IMR-90 (cell line): ENCODE measurements around the gene GLUD1. TPM values are rescaled to one million over a fixed set of nuclear protein-coding genes. Genes with fewer than 3 reads are reported as not detected.
"Not testable (repeated sequence)": the region's sequence is repeated elsewhere in the genome, so short reads cannot be mapped to it uniquely, and the experiment has no call there.

Experiments
- ATAC-seq: fragments of 200-7000 bp; cut with Tn5 transposase; 2 replicates; pipeline ENCODE4 v1.9.1; 2020; ENCODE audit warnings: low read depth, mild to moderate bottlenecking, moderate library complexity
- BruUV-seq: library from RNA; stranded (reverse); fragments of 400-500 nt; replicated peaks from 2 replicates; lab custom pipeline; 2021; lab: Mats Ljungman, UMichigan
- CTCF ChIA-PET: fragments of 300-600 bp; formaldehyde crosslinking; extraction: SDS; loops from one replicate; lab custom pipeline; 2021; ENCODE audit warnings: antibody characterized with exemption; lab: Yijun Ruan, JAX
- POLR2A ChIA-PET: fragments of 300-600 bp; sonication (Branson Sonifier 250); formaldehyde crosslinking; loops from one replicate; lab custom pipeline; 2022; ENCODE audit warnings: antibody characterized with exemption; ENCODE audit not compliant: unreplicated experiment; lab: Charles Lee
- DNase-seq: peaks from one replicate; pipeline ENCODE4 v3.0.0; 2013
- H2AFZ ChIP-seq: replicated peaks from 2 replicates; pipeline ENCODE3; 2013; ENCODE audit warnings: low read length, mild to moderate bottlenecking; ENCODE audit not compliant: poor library complexity
- H2AK5ac ChIP-seq: 2 replicates; pipeline ENCODE4 v1.6.1; 2013; ENCODE audit warnings: low read depth, low read length, inconsistent platforms
- H2AK9ac ChIP-seq: replicated peaks from 2 replicates; pipeline ENCODE3; 2013; ENCODE audit warnings: mild to moderate bottlenecking, low read depth, low read length, moderate library complexity; ENCODE audit not compliant: poor library complexity
- H2BK120ac ChIP-seq: 2 replicates; pipeline ENCODE4 v1.6.1; 2013; ENCODE audit warnings: low read depth, low read length, inconsistent platforms
- H2BK15ac ChIP-seq: 3 replicates; pipeline ENCODE4 v1.6.1; 2013; ENCODE audit warnings: low read depth, low read length, inconsistent platforms
- H2BK20ac ChIP-seq: 2 replicates; pipeline ENCODE4 v1.6.1; 2013; ENCODE audit warnings: low read depth, mild to moderate bottlenecking, inconsistent platforms, low read length, moderate library complexity
- H2BK5ac ChIP-seq: 2 replicates; pipeline ENCODE4 v1.6.1; 2013; ENCODE audit warnings: mild to moderate bottlenecking, low read depth, low read length, inconsistent platforms; ENCODE audit not compliant: poor library complexity, severe bottlenecking
- H3K14ac ChIP-seq: replicated peaks from 2 replicates; pipeline ENCODE4 v1.6.1; 2013; ENCODE audit warnings: low read depth, low read length, inconsistent platforms
- H3K18ac ChIP-seq: 2 replicates; pipeline ENCODE4 v1.6.1; 2013; ENCODE audit warnings: low read depth, low read length, control low read depth
- H3K23ac ChIP-seq: 2 replicates; pipeline ENCODE4 v1.6.1; 2013; ENCODE audit warnings: low read depth, low read length, inconsistent platforms
- H3K27ac ChIP-seq: 2 replicates; pipeline ENCODE4 v1.5.1; 2013; ENCODE audit warnings: mild to moderate bottlenecking, control low read depth, low read length; ENCODE audit not compliant: insufficient read depth
- H3K27me3 ChIP-seq: 2 replicates; pipeline ENCODE4 v1.6.1; 2013; ENCODE audit warnings: low read length; ENCODE audit not compliant: control insufficient read depth, insufficient read depth
- H3K36me3 ChIP-seq: 2 replicates; pipeline ENCODE4 v1.6.1; 2013; ENCODE audit warnings: low read length, mixed read lengths; ENCODE audit not compliant: control insufficient read depth, insufficient read depth
- H3K4ac ChIP-seq: 2 replicates; pipeline ENCODE4 v1.6.1; 2013; ENCODE audit warnings: low read depth, low read length, inconsistent platforms
- H3K4me1 ChIP-seq: 2 replicates; pipeline ENCODE4 v1.6.1; 2013; ENCODE audit warnings: low read length, mixed read lengths; ENCODE audit not compliant: control insufficient read depth, insufficient read depth
- H3K4me2 ChIP-seq: 2 replicates; pipeline ENCODE4 v1.6.1; 2013; ENCODE audit warnings: low read depth, mild to moderate bottlenecking, control low read depth, low read length, moderate library complexity
- H3K4me3 ChIP-seq: 2 replicates; pipeline ENCODE4 v1.5.1; 2013; ENCODE audit warnings: low read depth, mild to moderate bottlenecking, control low read depth, low read length, moderate library complexity; ENCODE audit not compliant: insufficient read depth
- H3K56ac ChIP-seq: 2 replicates; pipeline ENCODE4 v1.6.1; 2013; ENCODE audit warnings: low read length, inconsistent platforms; ENCODE audit not compliant: insufficient read depth; ENCODE audit errors: extremely low read depth
- H3K79me1 ChIP-seq, 2 experiments: 2 replicates each; pipeline ENCODE4 v1.6.1; 2013; ENCODE audit warnings: low read length in 2 of 2, inconsistent platforms in 1 of 2, low read depth in 1 of 2
- H3K9ac ChIP-seq: 2 replicates; pipeline ENCODE4 v1.6.1; 2013; ENCODE audit warnings: low read depth, low read length, control low read depth
- H3K9me1 ChIP-seq: 2 replicates; pipeline ENCODE4 v1.6.1; 2013; ENCODE audit warnings: low read length, inconsistent platforms; ENCODE audit not compliant: insufficient read depth
- H3K9me3 ChIP-seq: 2 replicates; pipeline ENCODE4 v1.6.1; 2013; ENCODE audit warnings: low read length; ENCODE audit not compliant: control insufficient read depth, insufficient read depth
- H4K20me1 ChIP-seq: 2 replicates; pipeline ENCODE4 v1.6.1; 2013; ENCODE audit warnings: low read length, inconsistent platforms; ENCODE audit not compliant: insufficient read depth
- H4K5ac ChIP-seq: 2 replicates; pipeline ENCODE4 v1.6.1; 2013; ENCODE audit warnings: mild to moderate bottlenecking, low read depth, low read length, control low read depth
- H4K8ac ChIP-seq, 2 experiments: 2 replicates each; pipeline ENCODE4 v1.6.1; 2013; ENCODE audit warnings: low read depth in 2 of 2, low read length in 2 of 2, control low read depth in 1 of 2, inconsistent platforms in 1 of 2
- H4K91ac ChIP-seq: 2 replicates; pipeline ENCODE4 v1.6.1; 2013; ENCODE audit warnings: low read depth, low read length, inconsistent platforms; ENCODE audit not compliant: insufficient read depth
- WGBS, 2 experiments: methylation state at CpG; one replicate each; pipeline versions ENCODE4 v1.1.5 to v1.1.7; 2013; ENCODE audit warnings: missing lambda C conversion rate in 2 of 2; ENCODE audit not compliant: insufficient read length in 1 of 2; ENCODE audit errors: extremely low coverage in 2 of 2; 5-methylcytosine and 5-hydroxymethylcytosine counted together
- dilution Hi-C: fragments of 300-500 bp; cut with HindIII; formaldehyde crosslinking; loops from one replicate; pipeline ENCODE4 v1.14.3; 2018; ENCODE audit warnings: low sequenced_read_pairs; ENCODE audit not compliant: unreplicated experiment
- in situ Hi-C: fragments of 300-500 bp; cut with MboI; formaldehyde crosslinking; loops from 3 replicates; pipeline ENCODE4 v1.14.3; 2019; ENCODE audit warnings: low sequenced_read_pairs, inconsistent platforms, mixed read lengths
- intact Hi-C: fragments of 100-400 bp; cut with micrococcal nuclease; formaldehyde crosslinking; loops from 2 replicates; pipeline ENCODE4 v1.10.0; 2022
- polyA plus RNA-seq, 3 experiments: library from polyadenylated mRNA; depleted of rRNA; stranded (reverse); fragments of >200 nt; gene quantifications; 2 replicates each; pipeline ENCODE4 v1.2.3, GENCODE V29; 2012; ENCODE audit warnings: low replicate concordance in 1 of 3
- total RNA-seq: library from RNA; depleted of rRNA; stranded (reverse); fragments of >200 nt; gene quantifications from 2 replicates; pipeline ENCODE4 v1.2.3, GENCODE V29; 2012

The GLUD1 gene
- total and polyA plus RNA-seq, 2 of the 4 experiments (the other 2 are of a cell fraction): 64.8 to 210 TPM

DNA sequence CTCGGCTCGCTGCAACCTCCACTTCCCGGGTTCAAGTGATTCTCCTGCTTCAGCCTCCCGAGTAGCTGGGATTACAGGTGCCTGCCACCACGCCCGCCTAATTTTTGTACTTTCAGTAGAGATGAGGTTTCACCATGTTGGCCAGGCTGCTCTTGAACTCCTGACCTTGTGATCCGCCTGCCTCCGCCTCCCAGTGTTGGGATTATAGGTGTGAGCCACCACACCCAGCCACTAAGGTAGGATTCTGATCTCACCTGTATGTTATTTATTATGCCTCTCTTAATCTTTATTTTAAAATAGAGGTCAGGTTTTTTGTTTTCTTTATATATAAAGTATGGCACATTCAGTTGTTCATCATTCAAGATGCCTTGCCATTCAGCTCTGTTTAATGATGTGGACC, 10.1 kb upstream of the GLUD1 start:
- H3K14ac ChIP-seq, H3K9me3 ChIP-seq, dilution Hi-C loops, in situ Hi-C loops, H2BK15ac ChIP-seq, BruUV-seq, H2AK9ac ChIP-seq, H4K5ac ChIP-seq, H4K91ac ChIP-seq, H3K9ac ChIP-seq, DNase-seq, H3K18ac ChIP-seq, H2AFZ ChIP-seq, H3K4me3 ChIP-seq, H3K27ac ChIP-seq, H3K9me1 ChIP-seq, H3K4me1 ChIP-seq, H4K8ac ChIP-seq, H3K23ac ChIP-seq, H2BK20ac ChIP-seq, ATAC-seq, H3K27me3 ChIP-seq, H3K56ac ChIP-seq, H2BK120ac ChIP-seq, H4K20me1 ChIP-seq, H2BK5ac ChIP-seq, H2AK5ac ChIP-seq, H3K4me2 ChIP-seq, CTCF ChIA-PET, intact Hi-C loops, H3K4ac ChIP-seq: not testable (repeated sequence)
- peaks cover 23% of the 10 kb centered on the region for H3K36me3 ChIP-seq
- 70% methylated on average over 2 of the region's 8 CpGs; no CpG with 5 or more reads in 1 of the 2 experiments for WGBS, 2 experiments
- peaks cover 13 to 41% of the 10 kb centered on the region in 2 experiments for H3K79me1 ChIP-seq
- POLR2A ChIA-PET: interaction anchor here (0.6 kb wide), 1 partner anchor 745 kb away, joined by 3 read pairs; no protein-coding TSS in a partner anchor
